Measurements from ENCODE around the gene PAWR.

Gene PAWR

GRCh38 chr12:79710707-79711483, 20.1 kb upstream of the PAWR start:
- in situ Hi-C loops (cut with MboI; ENCODE audit: low pct_unique_long_range_greater_than_20kb, low sequenced_read_pairs, unreplicated experiment), result no loop called here
- DNase-seq (ENCODE audit: low spot score), result no peak
- no peak for TF ChIP-seq CTCF (IDR thresholded peaks at IDR 0.05; ENCODE audit: extremely low read depth, insufficient read depth, missing control alignments)

- no peak for TF ChIP-seq CTCF (IDR thresholded peaks at IDR 0.05; ENCODE audit: extremely low read depth, insufficient read depth, missing control alignments)
- in situ Hi-C loops (cut with MboI; ENCODE audit: low pct_unique_long_range_greater_than_20kb, low sequenced_read_pairs, unreplicated experiment), result no loop called here
- DNase-seq (ENCODE audit: low spot score), result no peak
These were observed 17.1 kb upstream of the PAWR start for GRCh38 chr12:79707830-79708229.

GRCh38 chr12:79706676-79707075, 15.9 kb upstream of the PAWR start:
- in situ Hi-C loops (cut with MboI; ENCODE audit: low pct_unique_long_range_greater_than_20kb, low sequenced_read_pairs, unreplicated experiment), result no loop called here
- no peak for TF ChIP-seq CTCF (IDR thresholded peaks at IDR 0.05; ENCODE audit: extremely low read depth, insufficient read depth, missing control alignments)
- DNase-seq (ENCODE audit: low spot score), result no peak

GRCh38 chr12:79706156-79706555, 15.4 kb upstream of the PAWR start:
- in situ Hi-C loops (cut with MboI; ENCODE audit: low pct_unique_long_range_greater_than_20kb, low sequenced_read_pairs, unreplicated experiment), result no loop called here
- TF ChIP-seq CTCF (IDR thresholded peaks at IDR 0.05; ENCODE audit: extremely low read depth, insufficient read depth, missing control alignments), result no peak
- no peak for DNase-seq (ENCODE audit: low spot score)

- no peak for TF ChIP-seq CTCF (IDR thresholded peaks at IDR 0.05; ENCODE audit: extremely low read depth, insufficient read depth, missing control alignments)
- DNase-seq (ENCODE audit: low spot score), result no peak
- in situ Hi-C loops (cut with MboI; ENCODE audit: low pct_unique_long_range_greater_than_20kb, low sequenced_read_pairs, unreplicated experiment), result no loop called here
These were observed 8.2 kb upstream of the PAWR start for GRCh38 chr12:79698966-79699365.

GRCh38 chr12:79696416-79696815, 5.7 kb upstream of the PAWR start:
- no peak for TF ChIP-seq CTCF (IDR thresholded peaks at IDR 0.05; ENCODE audit: extremely low read depth, insufficient read depth, missing control alignments)
- in situ Hi-C loops (cut with MboI; ENCODE audit: low pct_unique_long_range_greater_than_20kb, low sequenced_read_pairs, unreplicated experiment), result no loop called here
- DNase-seq (ENCODE audit: low spot score), result no peak
